NCI-H226 (cell line): ENCODE results near the gene PCSK7.
"Not testable (repeated sequence)": the region's sequence is repeated elsewhere in the genome, so short reads cannot be mapped to it uniquely, and the experiment has no call there.

Source experiments
- DNase-seq: peaks from one replicate; pipeline ENCODE4 v3.0.0-alpha.2; 2015

The PCSK7 gene

GRCh38 chr11:117212697-117213355, 19.0 kb downstream of the PCSK7 start:
- DNase-seq: no peak

- no peak for DNase-seq
These were observed 21.3 kb downstream of the PCSK7 start for GRCh38 chr11:117210620-117211019.

- not testable (repeated sequence) for DNase-seq
These were observed 22.3 kb downstream of the PCSK7 start for GRCh38 chr11:117209351-117210125.

- not testable (repeated sequence) for DNase-seq
These were observed 23.2 kb downstream of the PCSK7 start for GRCh38 chr11:117208710-117209109.

- not testable (repeated sequence) for DNase-seq
These were observed 24.4 kb downstream of the PCSK7 start for GRCh38 chr11:117207481-117207880.

GRCh38 chr11:117206859-117207258, 25.0 kb downstream of the PCSK7 start:
- DNase-seq: not testable (repeated sequence)

- not testable (repeated sequence) for DNase-seq
These were observed 25.8 kb downstream of the PCSK7 start for GRCh38 chr11:117206111-117206510.

- no peak for DNase-seq
These were observed 26.6 kb downstream of the PCSK7 start for GRCh38 chr11:117205211-117205818.

- DNase-seq: no peak
These were observed 27.4 kb downstream of the PCSK7 start for GRCh38 chr11:117204283-117205080.

- DNase-seq: no peak
These were observed 28.8 kb downstream of the PCSK7 start for GRCh38 chr11:117203069-117203407.

GRCh38 chr11:117202386-117203068, 29.3 kb downstream of the PCSK7 start:
- no peak for DNase-seq

GRCh38 chr11:117201658-117202305, 30.1 kb downstream of the PCSK7 start:
- DNase-seq: no peak

GRCh38 chr11:117200813-117201657, 30.8 kb downstream of the PCSK7 start:
- DNase-seq: no peak

- DNase-seq: no peak
These were observed 31.7 kb downstream of the PCSK7 start for GRCh38 chr11:117199916-117200812.

GRCh38 chr11:117199053-117199915, 32.6 kb downstream of the PCSK7 start, which contains the start of gene TAGLN:
TSS of gene TAGLN (plus strand) at chr11:117199370. CDS start at chr11:117203014, 3,644 bp downstream.
- peak; percentile 72 for DNase-seq

GRCh38 chr11:117198613-117199012, 33.3 kb downstream of the PCSK7 start:
- no peak for DNase-seq

GRCh38 chr11:117197516-117198456, 34.1 kb downstream of the PCSK7 start:
- no peak for DNase-seq

- no peak for DNase-seq
These were observed 34.9 kb downstream of the PCSK7 start for GRCh38 chr11:117197006-117197405.
